ENCODE measurements around the gene UTS2B.

DNA sequence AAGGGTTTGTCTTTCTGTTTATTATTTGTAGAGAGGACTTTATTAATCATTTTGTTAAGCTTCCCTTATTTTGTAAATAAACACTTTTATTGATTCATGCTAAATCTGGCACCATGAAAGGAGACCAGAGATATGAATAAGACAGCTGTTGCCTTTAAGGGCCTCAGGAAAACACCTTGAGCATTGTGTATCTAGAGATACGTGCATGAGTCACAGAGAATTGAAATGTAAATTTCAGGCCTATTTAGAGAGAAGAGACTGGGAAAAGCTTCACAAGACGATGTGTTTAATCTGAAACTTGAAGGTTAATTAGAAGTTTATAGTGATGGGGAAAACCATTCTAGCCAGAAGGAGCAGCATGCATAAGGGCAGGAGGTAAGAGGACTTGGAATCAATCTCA is 28.6 kb upstream of the UTS2B start:
- TF ChIP-seq TAF1 (IDR thresholded peaks at IDR 0.05; ENCODE audit: low read depth, low read length): no peak
- no peak for TF ChIP-seq POLR2AphosphoS5 (IDR thresholded peaks at IDR 0.05; ENCODE audit: low read depth, low read length)
- TF ChIP-seq POLR2A (IDR thresholded peaks at IDR 0.05; ENCODE audit: low read depth, low read length): no peak
